Psoas muscle (tissue), 8 donors: ENCODE results near the gene NT5DC1. TPM values are rescaled to one million over a fixed set of nuclear protein-coding genes. Genes with fewer than 3 reads are reported as not detected.

Experiments used
- ATAC-seq, 4 donors: fragments of 200-7000 bp; cut with Tn5 transposase; one replicate each; pipeline ENCODE4 v1.9.1; 2020; ENCODE audit warnings: moderate library complexity in 3 of 4, mild to moderate bottlenecking in 2 of 4
- DNase-seq, 2 donors: peaks; one replicate each; pipeline ENCODE4 v3.0.0-alpha.2; 2020
- H3K27ac ChIP-seq: fragments of 200-600 bp; one replicate; pipeline ENCODE4 v1.8.0; 2022
- H3K27me3 ChIP-seq, 3 donors: fragments of 200-600 bp in 1 of 3; one replicate each; pipeline versions ENCODE4 v1.6.1 to v1.8.0; 2013 to 2022; ENCODE audit warnings: low read length in 2 of 3, mild to moderate bottlenecking in 2 of 3, moderate library complexity in 1 of 3; ENCODE audit not compliant: insufficient read depth in 3 of 3
- H3K36me3 ChIP-seq, 2 donors: fragments of 200-600 bp in 1 of 2; one replicate each; pipeline versions ENCODE4 v1.6.1 to v1.8.0; 2013 to 2022; ENCODE audit warnings: low read depth in 1 of 2, mild to moderate bottlenecking in 1 of 2, moderate library complexity in 1 of 2; ENCODE audit not compliant: insufficient read depth in 1 of 2
- H3K4me1 ChIP-seq: fragments of 200-600 bp; one replicate; pipeline ENCODE4 v1.8.0; 2022
- H3K4me3 ChIP-seq: fragments of 200-600 bp; one replicate; pipeline ENCODE4 v1.8.0; 2022; ENCODE audit warnings: mild to moderate bottlenecking
- H3K9me3 ChIP-seq: fragments of 200-600 bp; one replicate; pipeline ENCODE4 v1.8.0; 2022
- WGBS, 3 donors: extraction: QIAGEN DNeasy Blood & Tissue Kit; methylation state at CpG; one replicate each; pipeline versions ENCODE4 v1.1.6 to v1.1.7; 2013; 5-methylcytosine and 5-hydroxymethylcytosine counted together
- intact Hi-C, 2 donors: fragments of 100-400 bp; cut with DNase I; formaldehyde crosslinking; loops; one replicate each; pipeline versions ENCODE4 v1.11.0 to v1.14.2; 2022
- polyA plus RNA-seq, 3 donors: library from polyadenylated mRNA; stranded (reverse); fragments of 200-250 nt; gene quantifications; one replicate each; pipeline ENCODE4 v1.2.3, GENCODE V29; 2013
- total RNA-seq, 4 donors: library from RNA; stranded (reverse); fragmentation: NEBNext Ultra II Directional in 2 of 4; extraction: Animal tissue kit (Norgen Biotek cat#: 25700) in 2 of 4; gene quantifications; one replicate each; pipeline versions ENCODE4 v1.2.1 to v1.2.4, GENCODE V29; 2021 to 2023
- TF ChIP-seq, protein P1 (sequence below): fragments of 200-600 bp; IDR thresholded peaks from one replicate; pipeline ENCODE4 v1.8.0; 2022; ENCODE audit warnings: antibody characterized with exemption
- donor health status: healthy with polysubstance abuse.
- donor health status: DM: no; HTN: no; CAD: no; lungs with moderate emphysema.
- donor health status: Bipolar disorder and iron deficiency.
- donor health status: healthy.
- donor health status: DM: yes; HTN: yes; CAD: no.
- donor health status: DM: no; HTN: no; CAD: no.
- donor health status: DM: no; HTN: no; CAD: no.
- donor health status: DM: yes; HTN: yes; CAD: no.

NT5DC1 gene
- total and polyA plus RNA-seq, 7 donors, result 4.6 to 30.9 (median 26.7) TPM

DNA sequence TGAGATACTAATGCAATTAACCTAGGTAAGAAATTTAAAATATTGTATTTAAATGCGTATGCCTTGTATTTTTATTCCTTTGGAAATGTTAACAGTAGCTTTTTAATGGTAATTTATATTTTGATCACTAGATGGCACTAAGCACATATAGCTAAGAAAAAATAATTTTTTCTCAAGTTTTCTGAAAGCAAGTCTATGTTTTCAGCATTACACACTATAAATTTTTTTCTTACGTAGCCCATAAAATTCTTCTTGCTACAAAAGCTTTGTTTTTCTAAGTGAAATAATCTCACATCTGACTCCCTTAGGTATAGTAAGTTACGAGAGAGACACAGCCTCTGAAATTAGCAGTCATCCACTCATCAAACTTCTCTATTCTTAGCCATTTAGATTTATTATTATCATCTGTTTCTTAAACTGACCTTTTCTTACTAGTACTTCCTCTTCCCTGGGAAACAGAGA, 117.5 kb downstream of the NT5DC1 start:
- Histone ChIP-seq H3K27ac (no peak overlapping the region), H3K27me3 (no peaks in the 10 kb centered on the region), H3K9me3 (no peaks in the 10 kb centered on the region), H3K4me1 (peaks cover 13% of the 10 kb centered on the region), H3K36me3 (peaks cover 0 to 21% of the 10 kb centered on the region in 2 donors), H3K4me3 (no peak overlapping the region)
- TF ChIP-seq, protein P1, sequence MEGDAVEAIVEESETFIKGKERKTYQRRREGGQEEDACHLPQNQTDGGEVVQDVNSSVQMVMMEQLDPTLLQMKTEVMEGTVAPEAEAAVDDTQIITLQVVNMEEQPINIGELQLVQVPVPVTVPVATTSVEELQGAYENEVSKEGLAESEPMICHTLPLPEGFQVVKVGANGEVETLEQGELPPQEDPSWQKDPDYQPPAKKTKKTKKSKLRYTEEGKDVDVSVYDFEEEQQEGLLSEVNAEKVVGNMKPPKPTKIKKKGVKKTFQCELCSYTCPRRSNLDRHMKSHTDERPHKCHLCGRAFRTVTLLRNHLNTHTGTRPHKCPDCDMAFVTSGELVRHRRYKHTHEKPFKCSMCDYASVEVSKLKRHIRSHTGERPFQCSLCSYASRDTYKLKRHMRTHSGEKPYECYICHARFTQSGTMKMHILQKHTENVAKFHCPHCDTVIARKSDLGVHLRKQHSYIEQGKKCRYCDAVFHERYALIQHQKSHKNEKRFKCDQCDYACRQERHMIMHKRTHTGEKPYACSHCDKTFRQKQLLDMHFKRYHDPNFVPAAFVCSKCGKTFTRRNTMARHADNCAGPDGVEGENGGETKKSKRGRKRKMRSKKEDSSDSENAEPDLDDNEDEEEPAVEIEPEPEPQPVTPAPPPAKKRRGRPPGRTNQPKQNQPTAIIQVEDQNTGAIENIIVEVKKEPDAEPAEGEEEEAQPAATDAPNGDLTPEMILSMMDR, result peak; percentile 44
- intact Hi-C loops, result loop anchor here in 1 of 2 donors (10.0 kb wide), 1 partner anchor 747 kb away; no protein-coding TSS in a partner anchor
- ATAC-seq (peak in 2 of 4 donors; percentile 38 to 65), DNase-seq (no peak)
- 46 to 57% (median 56%) methylated on average over 3 of the region's 3 CpGs for whole genome bisulfite sequencing, 3 donors

DNA sequence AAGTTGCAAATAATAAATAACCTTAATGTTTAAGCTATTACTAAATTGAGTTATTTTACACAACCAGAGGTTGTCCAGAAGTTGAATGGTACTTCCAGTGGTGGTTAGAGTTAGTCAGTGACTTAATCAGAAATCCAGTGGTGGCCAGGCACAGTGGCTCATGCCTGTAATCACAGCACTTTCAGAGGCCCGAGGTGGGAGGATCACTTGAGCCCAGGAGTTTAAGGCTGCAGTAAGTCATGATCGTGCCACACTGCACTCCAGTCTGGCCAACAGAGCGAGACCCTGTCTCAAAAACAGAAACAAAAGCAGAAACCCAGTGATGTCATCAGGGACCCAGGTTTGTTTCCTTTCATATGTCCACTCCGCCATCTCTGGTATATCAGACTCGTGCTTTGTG, 118.2 kb downstream of the NT5DC1 start:
- no peaks in the 10 kb centered on the region for H3K9me3 ChIP-seq
- no peak for ATAC-seq
- no peak for DNase-seq
- TF ChIP-seq, protein P1, result no peak
- no peaks in the 10 kb centered on the region for H3K27me3 ChIP-seq
- WGBS, 3 donors, result 76 to 91% (median 85%) methylated on average over 5 of the region's 5 CpGs
- peaks cover 13% of the 10 kb centered on the region for H3K4me1 ChIP-seq
- H3K36me3 ChIP-seq, result peaks cover 0 to 26% of the 10 kb centered on the region in 2 donors
- H3K27ac ChIP-seq, result no peak overlapping the region
- intact Hi-C loops, result loop anchor here in 1 of 2 donors (10.0 kb wide), 1 partner anchor 746 kb away; no protein-coding TSS in a partner anchor
- no peak overlapping the region for H3K4me3 ChIP-seq

DNA sequence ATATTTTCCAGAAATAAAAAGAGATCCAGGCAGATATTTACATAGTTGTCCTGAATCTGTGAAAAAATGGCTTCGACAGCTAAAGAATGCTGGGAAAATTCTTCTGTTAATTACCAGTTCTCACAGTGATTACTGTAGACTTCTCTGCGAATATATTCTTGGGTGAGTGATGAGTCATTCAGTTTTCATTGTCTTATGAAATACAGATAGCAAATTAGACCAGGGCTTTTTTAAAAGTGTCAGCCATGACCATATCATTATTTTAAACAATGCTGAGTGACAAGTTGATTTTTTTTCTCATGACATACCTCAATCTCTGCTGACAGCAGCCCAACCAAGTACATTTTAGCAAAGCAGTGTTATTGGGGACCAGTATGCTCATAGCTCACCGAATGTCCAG, 120.4 kb downstream of the NT5DC1 start:
- intact Hi-C loops, result no loop called here
- no peaks in the 10 kb centered on the region for H3K9me3 ChIP-seq
- no peak overlapping the region for H3K27ac ChIP-seq
- 73 to 85% (median 80%) methylated on average over 3 of the region's 3 CpGs for WGBS, 3 donors
- ATAC-seq, result no peak
- no peaks in the 10 kb centered on the region for H3K27me3 ChIP-seq
- H3K4me3 ChIP-seq, result no peak overlapping the region
- TF ChIP-seq, protein P1, result no peak
- no peak for DNase-seq
- H3K4me1 ChIP-seq, result peaks cover 7% of the 10 kb centered on the region
- peaks cover 0 to 30% of the 10 kb centered on the region in 2 donors for H3K36me3 ChIP-seq

DNA sequence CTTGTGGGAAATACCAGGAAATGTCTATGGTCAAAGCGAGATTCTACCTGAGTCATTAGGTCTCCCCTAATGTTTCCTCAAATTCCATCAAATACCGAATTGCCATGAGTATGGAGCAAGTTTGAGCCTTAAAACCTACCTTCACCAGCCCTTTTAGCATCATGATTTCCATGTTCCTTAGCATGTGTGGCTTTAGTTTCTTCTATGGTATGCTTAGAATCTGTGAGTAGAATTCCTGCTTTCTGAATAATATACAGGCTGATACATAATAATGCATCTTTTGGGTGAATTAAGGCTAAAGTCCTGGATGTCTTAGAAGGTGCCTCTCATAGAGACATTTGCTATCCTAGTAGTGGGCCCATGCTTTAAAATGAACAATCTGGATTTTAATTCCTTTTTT, 121.3 kb downstream of the NT5DC1 start:
- Histone ChIP-seq H3K4me3 (no peak overlapping the region), H3K9me3 (no peaks in the 10 kb centered on the region), H3K4me1 (peaks cover 5% of the 10 kb centered on the region), H3K27me3 (no peaks in the 10 kb centered on the region), H3K36me3 (peaks cover 0 to 30% of the 10 kb centered on the region in 2 donors), H3K27ac (no peak overlapping the region)
- DNase-seq (no peak), ATAC-seq (no peak)
- TF ChIP-seq, protein P1, result no peak
- intact Hi-C loops, result no loop called here
- WGBS, 3 donors, result 92 to 98% (median 93%) methylated on average over 2 of the region's 2 CpGs

DNA sequence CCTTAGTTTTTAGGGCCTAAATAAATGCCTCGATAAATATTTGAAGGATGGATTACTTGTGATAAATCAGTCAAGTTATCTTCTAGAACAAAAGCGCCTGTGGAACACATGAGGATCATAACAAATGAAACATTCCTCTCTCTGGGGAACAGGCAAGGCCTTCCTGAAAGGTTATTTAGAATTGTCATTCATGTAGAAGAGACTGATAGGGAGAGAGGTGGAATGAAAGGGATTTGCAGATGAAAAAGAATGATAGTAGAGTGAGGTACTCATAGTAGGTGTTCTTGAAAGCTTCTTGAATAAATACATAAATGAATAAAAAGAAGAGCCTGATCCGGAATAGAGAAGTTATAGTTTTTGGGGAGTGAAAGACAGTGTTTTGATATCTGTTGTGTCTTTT, 122.7 kb downstream of the NT5DC1 start:
- no peaks in the 10 kb centered on the region for H3K4me1 ChIP-seq
- no peak for DNase-seq
- ATAC-seq, result no peak
- H3K27me3 ChIP-seq, result no peaks in the 10 kb centered on the region
- peaks cover 0 to 30% of the 10 kb centered on the region in 2 donors for H3K36me3 ChIP-seq
- TF ChIP-seq, protein P1, result no peak
- H3K4me3 ChIP-seq, result no peak overlapping the region
- H3K9me3 ChIP-seq, result no peaks in the 10 kb centered on the region
- H3K27ac ChIP-seq, result no peak overlapping the region
- intact Hi-C loops, result no loop called here
- 89 to 91% (median 89%) methylated on average over 3 of the region's 3 CpGs for WGBS, 3 donors
